ENCODE data around the gene RGS16. TPM values are rescaled to one million over a fixed set of nuclear protein-coding genes. Genes with fewer than 3 reads are reported as not detected.

The RGS16 gene
- total RNA-seq, 1 donor = 1.3 TPM

DNA sequence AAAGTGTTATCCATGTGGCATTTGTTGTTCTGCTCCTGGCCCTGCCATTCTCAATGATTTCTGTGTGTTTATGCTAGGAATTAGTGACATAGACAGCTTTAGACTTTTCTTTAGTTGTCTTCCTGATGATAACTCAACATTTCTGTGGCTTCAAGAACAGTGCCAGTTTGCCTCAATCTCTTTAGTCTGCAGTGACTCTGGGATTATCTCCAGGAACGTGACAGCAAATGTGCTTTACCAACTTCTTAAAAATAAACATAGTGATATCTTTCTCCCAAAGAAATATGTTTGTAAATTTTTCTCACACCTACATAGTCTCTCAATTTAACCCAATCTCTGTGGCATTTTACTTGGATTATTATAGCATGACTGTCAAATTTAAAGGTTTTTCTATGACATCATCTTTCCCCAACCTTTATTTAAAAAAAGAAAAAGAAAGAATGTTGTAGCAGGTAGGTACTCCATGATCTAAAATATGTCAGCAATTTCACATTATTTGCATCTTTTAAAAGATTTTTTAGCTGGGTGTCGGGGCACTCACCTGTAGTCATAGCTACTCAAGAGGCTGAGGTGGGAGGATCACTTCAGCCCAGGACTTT is 39.7 kb downstream of the RGS16 start:
- no peak for DNase-seq (ENCODE audit: low read depth)

DNA sequence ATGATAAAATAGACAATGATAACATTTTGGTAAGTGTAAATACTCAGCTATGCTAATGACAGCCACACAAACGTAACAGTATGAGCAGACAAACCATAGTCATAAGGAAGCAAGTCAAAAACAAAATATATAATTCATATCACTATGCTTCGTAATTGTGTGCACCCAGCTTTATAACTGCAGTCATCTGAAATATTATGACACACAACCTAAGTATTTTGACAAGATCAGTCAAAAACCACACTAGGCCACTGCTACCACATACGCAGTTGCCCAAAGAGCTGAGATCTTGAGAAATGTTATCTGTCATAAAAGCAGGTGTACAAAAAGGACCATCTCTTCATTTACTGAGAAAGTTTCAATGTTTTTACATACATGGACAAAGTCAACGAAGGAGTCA is 41.1 kb downstream of the RGS16 start:
- H3K4me3 ChIP-seq (ENCODE audit: low read depth, low read length) = no peak overlapping the region
- TF ChIP-seq, protein P1, sequence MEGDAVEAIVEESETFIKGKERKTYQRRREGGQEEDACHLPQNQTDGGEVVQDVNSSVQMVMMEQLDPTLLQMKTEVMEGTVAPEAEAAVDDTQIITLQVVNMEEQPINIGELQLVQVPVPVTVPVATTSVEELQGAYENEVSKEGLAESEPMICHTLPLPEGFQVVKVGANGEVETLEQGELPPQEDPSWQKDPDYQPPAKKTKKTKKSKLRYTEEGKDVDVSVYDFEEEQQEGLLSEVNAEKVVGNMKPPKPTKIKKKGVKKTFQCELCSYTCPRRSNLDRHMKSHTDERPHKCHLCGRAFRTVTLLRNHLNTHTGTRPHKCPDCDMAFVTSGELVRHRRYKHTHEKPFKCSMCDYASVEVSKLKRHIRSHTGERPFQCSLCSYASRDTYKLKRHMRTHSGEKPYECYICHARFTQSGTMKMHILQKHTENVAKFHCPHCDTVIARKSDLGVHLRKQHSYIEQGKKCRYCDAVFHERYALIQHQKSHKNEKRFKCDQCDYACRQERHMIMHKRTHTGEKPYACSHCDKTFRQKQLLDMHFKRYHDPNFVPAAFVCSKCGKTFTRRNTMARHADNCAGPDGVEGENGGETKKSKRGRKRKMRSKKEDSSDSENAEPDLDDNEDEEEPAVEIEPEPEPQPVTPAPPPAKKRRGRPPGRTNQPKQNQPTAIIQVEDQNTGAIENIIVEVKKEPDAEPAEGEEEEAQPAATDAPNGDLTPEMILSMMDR (IDR thresholded peaks at IDR 0.05; ENCODE audit: insufficient read depth, low read depth, low read length) = no peak
- DNase-seq (ENCODE audit: low read depth) = no peak

More for the DNA sequence above, 39.7 kb downstream of the RGS16 start:
- TF ChIP-seq, protein P1 (IDR thresholded peaks at IDR 0.05; ENCODE audit: insufficient read depth, low read depth, low read length) = no peak
- H3K4me3 ChIP-seq (ENCODE audit: low read depth, low read length) = no peak overlapping the region

DNA sequence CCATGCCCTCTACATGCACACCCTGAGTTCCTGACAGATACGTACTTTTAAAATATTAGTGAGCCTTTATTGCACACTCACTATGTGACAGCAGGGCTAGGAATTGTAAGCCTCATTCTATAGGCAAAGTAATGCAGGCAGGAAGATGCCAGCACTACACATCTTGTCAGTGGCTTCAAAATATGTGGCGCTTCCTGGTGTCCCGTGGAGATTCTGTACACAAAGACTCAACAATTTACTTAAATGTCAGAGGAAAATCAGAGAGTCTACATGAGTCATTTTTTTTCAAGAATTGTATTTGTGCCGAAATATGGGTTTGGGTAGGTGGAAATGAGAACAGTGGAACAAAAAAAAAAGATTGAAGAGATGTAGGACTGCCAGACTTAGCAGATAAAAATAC is 42.7 kb downstream of the RGS16 start:
- DNase-seq (ENCODE audit: low read depth) = no peak
- TF ChIP-seq, protein P1 (IDR thresholded peaks at IDR 0.05; ENCODE audit: insufficient read depth, low read depth, low read length) = no peak
- no peak overlapping the region for H3K4me3 ChIP-seq (ENCODE audit: low read depth, low read length)

DNA sequence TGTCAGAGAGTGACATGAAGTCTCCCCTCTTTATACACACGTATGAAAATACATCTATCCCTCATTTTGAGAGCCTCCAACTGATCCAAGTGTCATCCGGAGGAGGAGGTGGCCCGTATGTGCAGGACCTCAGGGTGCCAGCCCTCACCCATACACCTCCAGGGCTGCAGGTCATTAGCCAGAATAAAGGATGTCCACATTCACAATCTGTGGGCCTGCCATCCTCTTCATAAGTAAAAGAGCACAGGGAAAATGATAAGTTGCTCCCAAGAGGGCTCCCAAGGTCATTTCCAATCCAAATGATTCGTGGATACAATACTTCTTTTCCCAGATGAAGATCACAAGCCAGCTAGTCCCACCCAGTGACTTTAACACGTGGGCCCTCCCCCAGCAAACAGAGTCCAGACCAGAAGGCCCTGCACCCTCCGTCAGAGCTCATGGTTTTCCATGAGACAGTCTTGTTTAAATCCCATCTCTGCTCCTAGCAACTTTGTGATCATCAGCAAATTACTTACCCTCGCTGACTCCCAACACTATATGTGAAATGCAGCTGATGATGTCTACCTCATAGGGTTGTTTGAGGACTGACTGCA is 43.7 kb downstream of the RGS16 start:
- DNase-seq (ENCODE audit: low read depth) = no peak
- TF ChIP-seq, protein P1 (IDR thresholded peaks at IDR 0.05; ENCODE audit: insufficient read depth, low read depth, low read length) = no peak

DNA sequence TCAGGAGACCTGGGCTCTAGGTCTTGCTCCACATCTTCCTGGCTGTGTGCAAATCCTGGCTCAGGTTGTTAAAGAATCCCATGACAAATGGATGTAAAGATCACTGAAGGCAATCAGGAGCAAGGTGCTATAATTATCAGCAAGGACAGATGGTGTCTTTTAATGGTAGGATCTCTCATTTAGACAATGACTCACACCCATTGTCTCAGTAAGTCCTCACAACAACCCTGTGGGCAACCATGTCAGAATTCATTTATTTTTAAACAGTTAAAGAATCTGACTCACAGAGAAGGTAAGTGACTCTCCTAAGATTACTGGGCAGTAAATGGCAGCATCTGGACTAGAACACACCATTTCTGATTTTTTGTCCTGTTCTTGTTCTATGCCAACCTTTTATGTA is 47.9 kb downstream of the RGS16 start:
- no peak overlapping the region for H3K4me3 ChIP-seq (ENCODE audit: low read depth, low read length)
- no peak for DNase-seq (ENCODE audit: low read depth)
- TF ChIP-seq, protein P1 (IDR thresholded peaks at IDR 0.05; ENCODE audit: insufficient read depth, low read depth, low read length) = no peak

More for the DNA sequence above, 43.7 kb downstream of the RGS16 start:
- no peak overlapping the region for H3K4me3 ChIP-seq (ENCODE audit: low read depth, low read length)

DNA sequence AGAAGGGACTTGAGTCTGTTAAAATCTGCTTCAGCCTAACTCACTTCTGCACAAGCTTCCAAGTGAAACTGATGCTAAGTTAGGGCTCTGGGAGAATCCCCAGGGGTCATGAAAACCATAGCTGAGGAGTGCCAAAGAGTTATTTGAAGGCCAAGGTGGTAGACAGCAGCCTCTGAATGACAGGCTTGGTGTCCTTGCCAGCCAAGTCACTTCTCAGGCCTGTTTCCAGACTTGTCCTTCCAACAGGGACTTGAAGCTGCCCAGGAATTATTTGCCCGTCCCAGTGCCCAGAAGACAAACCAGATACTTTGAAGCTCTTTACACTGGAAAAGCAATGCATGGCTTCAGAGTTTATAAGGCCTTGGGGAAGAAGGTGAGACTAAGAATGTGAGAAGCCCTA is 48.7 kb downstream of the RGS16 start:
- no peak for DNase-seq (ENCODE audit: low read depth)
- TF ChIP-seq, protein P1 (IDR thresholded peaks at IDR 0.05; ENCODE audit: insufficient read depth, low read depth, low read length) = no peak
- H3K4me3 ChIP-seq (ENCODE audit: low read depth, low read length) = no peak overlapping the region

DNA sequence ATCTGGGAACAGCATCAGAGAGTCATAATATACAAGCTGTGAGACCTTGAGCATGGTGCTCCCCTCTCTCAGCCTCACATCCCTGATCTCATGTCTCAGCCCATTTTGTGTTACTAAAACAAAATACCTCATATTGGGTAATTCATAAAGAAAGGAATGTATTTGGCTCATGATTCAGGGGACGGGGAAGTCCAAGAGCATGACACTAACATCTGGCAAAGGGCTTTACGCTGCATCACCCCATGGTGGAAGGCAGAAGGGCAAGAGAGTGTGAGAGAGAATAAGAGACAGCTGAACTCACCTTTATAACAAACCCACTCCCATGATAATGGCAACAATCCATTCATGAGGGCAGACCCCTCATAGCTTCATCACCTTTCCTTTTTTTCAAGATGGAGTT is 51.7 kb downstream of the RGS16 start:
- TF ChIP-seq, protein P1 (IDR thresholded peaks at IDR 0.05; ENCODE audit: insufficient read depth, low read depth, low read length) = no peak
- H3K4me3 ChIP-seq (ENCODE audit: low read depth, low read length) = no peak overlapping the region
- no peak for DNase-seq (ENCODE audit: low read depth)

Data from fibroblast of villous mesenchyme (primary cell).